Measurements from ENCODE around the gene ELL2.

GRCh38 chr5:95870105-95870672 is 91.5 kb downstream of the ELL2 start:
- TF ChIP-seq, protein P1, sequence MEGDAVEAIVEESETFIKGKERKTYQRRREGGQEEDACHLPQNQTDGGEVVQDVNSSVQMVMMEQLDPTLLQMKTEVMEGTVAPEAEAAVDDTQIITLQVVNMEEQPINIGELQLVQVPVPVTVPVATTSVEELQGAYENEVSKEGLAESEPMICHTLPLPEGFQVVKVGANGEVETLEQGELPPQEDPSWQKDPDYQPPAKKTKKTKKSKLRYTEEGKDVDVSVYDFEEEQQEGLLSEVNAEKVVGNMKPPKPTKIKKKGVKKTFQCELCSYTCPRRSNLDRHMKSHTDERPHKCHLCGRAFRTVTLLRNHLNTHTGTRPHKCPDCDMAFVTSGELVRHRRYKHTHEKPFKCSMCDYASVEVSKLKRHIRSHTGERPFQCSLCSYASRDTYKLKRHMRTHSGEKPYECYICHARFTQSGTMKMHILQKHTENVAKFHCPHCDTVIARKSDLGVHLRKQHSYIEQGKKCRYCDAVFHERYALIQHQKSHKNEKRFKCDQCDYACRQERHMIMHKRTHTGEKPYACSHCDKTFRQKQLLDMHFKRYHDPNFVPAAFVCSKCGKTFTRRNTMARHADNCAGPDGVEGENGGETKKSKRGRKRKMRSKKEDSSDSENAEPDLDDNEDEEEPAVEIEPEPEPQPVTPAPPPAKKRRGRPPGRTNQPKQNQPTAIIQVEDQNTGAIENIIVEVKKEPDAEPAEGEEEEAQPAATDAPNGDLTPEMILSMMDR (IDR thresholded peaks at IDR 0.05) = no peak
- no peak for TF ChIP-seq EZH2 (IDR thresholded peaks at IDR 0.05; ENCODE audit: borderline replicate concordance, insufficient read depth, low read depth, low read length, poor library complexity, severe bottlenecking)
